HK-2 (cell line): Measurements from ENCODE around the gene RMND5A.
"Not testable (repeated sequence)": the region's sequence is repeated elsewhere in the genome, so short reads cannot be mapped to it uniquely, and the experiment has no call there.

Experiments
- DNase-seq: peaks from one replicate; pipeline ENCODE4 v3.0.0-alpha.2; 2018; ENCODE audit not compliant: unreplicated experiment

The RMND5A gene

GRCh38 chr2:86719637-86720539 is at the start of gene RMND5A:
Gene RMND5A, plus strand, starts transcription at chr2:86720291. Its CDS starts 377 bp downstream, at chr2:86720668.
- peak; percentile 82 for DNase-seq

- DNase-seq: no peak
These were observed 48.6 kb upstream of the RMND5A start for GRCh38 chr2:86671337-86671981.

- no peak for DNase-seq
These were observed 48.0 kb upstream of the RMND5A start for GRCh38 chr2:86672027-86672545.

- DNase-seq: no peak
These were observed 47.1 kb upstream of the RMND5A start for GRCh38 chr2:86673011-86673410.

GRCh38 chr2:86673986-86674670 is 46.0 kb upstream of the RMND5A start:
- DNase-seq: no peak

- no peak for DNase-seq
These were observed 45.0 kb upstream of the RMND5A start for GRCh38 chr2:86675104-86675503.

GRCh38 chr2:86675511-86676015 is 44.5 kb upstream of the RMND5A start:
- DNase-seq: no peak

- no peak for DNase-seq
These were observed 42.3 kb upstream of the RMND5A start for GRCh38 chr2:86677816-86678215.

- DNase-seq: no peak
These were observed 41.1 kb upstream of the RMND5A start for GRCh38 chr2:86679036-86679435.

GRCh38 chr2:86685351-86685750 is 34.7 kb upstream of the RMND5A start:
- DNase-seq: no peak

- no peak for DNase-seq
These were observed 33.6 kb upstream of the RMND5A start for GRCh38 chr2:86686460-86686859.

GRCh38 chr2:86686905-86687304 is 33.2 kb upstream of the RMND5A start:
- DNase-seq: no peak

- DNase-seq: peak; percentile 72
These were observed 24.9 kb upstream of the RMND5A start for GRCh38 chr2:86695053-86695691.

- DNase-seq: no peak
These were observed 22.5 kb upstream of the RMND5A start for GRCh38 chr2:86697551-86698104.

GRCh38 chr2:86700690-86701089 is 19.4 kb upstream of the RMND5A start:
- DNase-seq: no peak

- no peak for DNase-seq
These were observed 16.3 kb upstream of the RMND5A start for GRCh38 chr2:86703704-86704361.

- peak; percentile 33 for DNase-seq
These were observed 15.6 kb upstream of the RMND5A start for GRCh38 chr2:86704459-86704971.

GRCh38 chr2:86706220-86706619 is 13.9 kb upstream of the RMND5A start:
- no peak for DNase-seq

GRCh38 chr2:86706935-86707334 is 13.2 kb upstream of the RMND5A start:
- no peak for DNase-seq

GRCh38 chr2:86708126-86708525 is 12.0 kb upstream of the RMND5A start:
- DNase-seq: not testable (repeated sequence)
